Loucy (cell line): ENCODE results near the gene SCYL1.

Source experiments
- H2AFZ ChIP-seq: fragments of 200-600 bp; sonication (generic); 2 replicates; pipeline ENCODE4 v1.6.0; 2016; ENCODE audit warnings: antibody characterized with exemption, mild to moderate bottlenecking, low read length, moderate library complexity
- H3F3A ChIP-seq: fragments of 200-600 bp; 2 replicates; pipeline ENCODE4 v1.6.0; 2016; ENCODE audit warnings: antibody characterized with exemption, low read depth, mild to moderate bottlenecking
- H3K27me3 ChIP-seq: fragments of 200-600 bp; sonication (generic); 2 replicates; pipeline ENCODE4 v1.6.1; 2014; ENCODE audit warnings: low read length, mild to moderate bottlenecking; ENCODE audit not compliant: insufficient read depth, poor library complexity, severe bottlenecking
- H3K36me3 ChIP-seq: fragments of 200-600 bp; sonication (generic); 2 replicates; pipeline ENCODE4 v1.6.1; 2016; ENCODE audit warnings: low read length; ENCODE audit not compliant: insufficient read depth
- H3K4me1 ChIP-seq: fragments of 200-600 bp; sonication (generic); 2 replicates; pipeline ENCODE4 v1.5.1; 2014; ENCODE audit warnings: low read length, mild to moderate bottlenecking; ENCODE audit not compliant: insufficient read depth, poor library complexity, severe bottlenecking
- H3K4me2 ChIP-seq: fragments of 200-600 bp; sonication (generic); 2 replicates; pipeline ENCODE4 v1.6.0; 2014; ENCODE audit warnings: antibody characterized with exemption, low read length, low read depth, mild to moderate bottlenecking; ENCODE audit not compliant: poor library complexity, severe bottlenecking
- H3K4me3 ChIP-seq: fragments of 200-600 bp; sonication (generic); 2 replicates; pipeline ENCODE4 v1.5.1; 2014; ENCODE audit warnings: low read length, mild to moderate bottlenecking, mixed read lengths; ENCODE audit not compliant: poor library complexity, severe bottlenecking
- H3K79me2 ChIP-seq: fragments of 200-600 bp; sonication (generic); 2 replicates; pipeline ENCODE4 v1.6.1; 2014; ENCODE audit warnings: low read length; ENCODE audit not compliant: insufficient read depth
- H3K9ac ChIP-seq: fragments of 200-600 bp; sonication (generic); 2 replicates; pipeline ENCODE4 v1.6.0; 2014; ENCODE audit warnings: mild to moderate bottlenecking, low read depth, low read length, moderate library complexity; ENCODE audit not compliant: poor library complexity, severe bottlenecking
- H3K9me2 ChIP-seq: fragments of 200-600 bp; sonication (generic); replicated peaks from 2 replicates; pipeline ENCODE4 v1.6.1; 2016; ENCODE audit warnings: low read depth, low read length, mixed read lengths
- H3K9me3 ChIP-seq: fragments of 200-600 bp; sonication (generic); 2 replicates; pipeline ENCODE4 v1.6.1; 2014; ENCODE audit warnings: mild to moderate bottlenecking, antibody characterized with exemption, low read length, low read depth; ENCODE audit not compliant: insufficient read depth
- H4K20me1 ChIP-seq: fragments of 200-600 bp; sonication (generic); 2 replicates; pipeline ENCODE4 v1.6.0; 2014; ENCODE audit warnings: antibody characterized with exemption, low read length, mild to moderate bottlenecking; ENCODE audit not compliant: insufficient read depth, poor library complexity, severe bottlenecking
- CTCF ChIP-seq: fragments of 200-600 bp; sonication (generic); conservative IDR thresholded peaks from 2 replicates; pipeline ENCODE4 v1.5.1; 2014; ENCODE audit warnings: mild to moderate bottlenecking, antibody characterized with exemption, low read length
- EZH2phosphoT487 ChIP-seq: fragments of 200-600 bp; IDR thresholded peaks from 2 replicates; pipeline ENCODE4 v1.6.1; 2018; ENCODE audit warnings: antibody characterized with exemption, mild to moderate bottlenecking, moderate library complexity, borderline replicate concordance

Gene SCYL1

GRCh38 chr11:65578134-65578533, 53.3 kb downstream of the SCYL1 start:
- Histone ChIP-seq H2AFZ (no peak overlapping the region), H3K9ac (no peak overlapping the region), H3K4me3 (no peak overlapping the region), H4K20me1 (peaks cover 9% of the 10 kb centered on the region), H3F3A (peaks cover 11% of the 10 kb centered on the region), H3K27me3 (no peaks in the 10 kb centered on the region), H3K4me1 (peaks cover 41% of the 10 kb centered on the region), H3K9me2 (no peaks in the 10 kb centered on the region), H3K9me3 (no peaks in the 10 kb centered on the region), H3K36me3 (no peaks in the 10 kb centered on the region), H3K79me2 (peaks cover 26% of the 10 kb centered on the region), H3K4me2 (peak overlapping the region; percentile 85)
- no peak for TF ChIP-seq EZH2phosphoT487
- TF ChIP-seq CTCF: no peak

- H3K79me2 ChIP-seq: peaks cover 21% of the 10 kb centered on the region
- H3K4me1 ChIP-seq: peaks cover 36% of the 10 kb centered on the region
- no peaks in the 10 kb centered on the region for H3K9me2 ChIP-seq
- H4K20me1 ChIP-seq: peaks cover 3% of the 10 kb centered on the region
- H3F3A ChIP-seq: peaks cover 11% of the 10 kb centered on the region
- H2AFZ ChIP-seq: no peak overlapping the region
- no peaks in the 10 kb centered on the region for H3K9me3 ChIP-seq
- H3K4me2 ChIP-seq: peak overlapping the region; percentile 85
- TF ChIP-seq CTCF (no peak), EZH2phosphoT487 (no peak)
- no peak overlapping the region for H3K4me3 ChIP-seq
- H3K9ac ChIP-seq: no peak overlapping the region
- no peaks in the 10 kb centered on the region for H3K27me3 ChIP-seq
- no peaks in the 10 kb centered on the region for H3K36me3 ChIP-seq
Measured at GRCh38 chr11:65578667-65579066, 53.8 kb downstream of the SCYL1 start.

GRCh38 chr11:65579291-65579690, 54.4 kb downstream of the SCYL1 start:
- peaks cover 18% of the 10 kb centered on the region for H3K79me2 ChIP-seq
- H3K9me3 ChIP-seq: no peaks in the 10 kb centered on the region
- H4K20me1 ChIP-seq: no peaks in the 10 kb centered on the region
- TF ChIP-seq CTCF: no peak
- TF ChIP-seq EZH2phosphoT487: no peak
- H3K4me2 ChIP-seq: no peak overlapping the region
- no peaks in the 10 kb centered on the region for H3K36me3 ChIP-seq
- no peaks in the 10 kb centered on the region for H3K27me3 ChIP-seq
- H3K4me3 ChIP-seq: no peak overlapping the region
- no peak overlapping the region for H3K9ac ChIP-seq
- H3K9me2 ChIP-seq: no peaks in the 10 kb centered on the region
- peaks cover 33% of the 10 kb centered on the region for H3K4me1 ChIP-seq
- peaks cover 11% of the 10 kb centered on the region for H3F3A ChIP-seq
- H2AFZ ChIP-seq: no peak overlapping the region
